Stimulated activated CD8-positive, alpha-beta memory T cell treated with anti-CD3 and anti-CD28 coated beads, Interleukin-15, amount 100 ng/mL, for 48 hours (primary cell): ENCODE measurements around the gene ITGAE.
A peak's percentile ranks its signal among the peaks of the same experiment; 100 is the strongest.

Source experiments
- DNase-seq, 2 donors: peaks; one replicate each; pipeline ENCODE4 v3.0.0-alpha.2; 2020; ENCODE audit warnings: low read depth in 2 of 2

The ITGAE gene

GRCh38 chr17:3695129-3695722 is 105.8 kb downstream of the ITGAE start:
- no peak for DNase-seq

DNA sequence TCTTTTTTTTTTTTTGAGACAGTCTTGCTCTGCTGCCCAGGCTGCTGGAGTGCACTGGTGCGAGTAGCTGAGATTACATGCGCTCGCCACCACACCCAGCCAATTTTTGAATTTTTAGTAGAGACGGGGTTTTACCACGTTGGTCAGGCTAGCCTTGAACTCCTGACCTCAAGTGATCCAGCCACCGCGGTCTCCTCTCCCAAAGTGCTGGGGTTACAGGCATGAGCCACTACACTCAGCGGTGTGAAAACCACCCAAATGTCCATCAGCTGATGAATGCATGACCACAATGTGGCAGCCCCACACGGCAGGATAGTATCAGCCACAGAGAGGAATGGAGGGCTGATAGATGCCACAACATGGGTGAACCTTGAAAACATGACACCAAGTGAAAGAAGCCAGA is 107.2 kb downstream of the ITGAE start:
- peak; percentile 53 to 70 for DNase-seq

DNA sequence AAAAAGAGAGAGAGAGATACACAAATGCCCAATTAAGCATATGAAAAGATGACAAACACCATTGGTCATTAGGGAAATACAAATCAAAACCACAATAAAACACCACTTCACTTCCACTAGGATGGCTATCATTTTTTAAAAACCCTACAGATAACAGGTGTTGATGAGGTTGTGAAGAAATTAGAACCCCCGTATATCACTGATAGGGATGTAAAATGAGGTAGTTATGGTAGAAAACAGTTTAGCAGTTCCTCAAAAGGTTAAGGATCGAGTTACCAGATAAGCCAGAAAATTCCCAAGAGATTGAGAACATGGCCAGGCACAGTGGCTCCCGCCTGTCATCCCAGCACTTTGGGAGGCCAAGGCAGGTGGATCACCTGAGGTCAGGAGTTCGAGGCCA is 107.8 kb downstream of the ITGAE start:
- no peak for DNase-seq

DNA sequence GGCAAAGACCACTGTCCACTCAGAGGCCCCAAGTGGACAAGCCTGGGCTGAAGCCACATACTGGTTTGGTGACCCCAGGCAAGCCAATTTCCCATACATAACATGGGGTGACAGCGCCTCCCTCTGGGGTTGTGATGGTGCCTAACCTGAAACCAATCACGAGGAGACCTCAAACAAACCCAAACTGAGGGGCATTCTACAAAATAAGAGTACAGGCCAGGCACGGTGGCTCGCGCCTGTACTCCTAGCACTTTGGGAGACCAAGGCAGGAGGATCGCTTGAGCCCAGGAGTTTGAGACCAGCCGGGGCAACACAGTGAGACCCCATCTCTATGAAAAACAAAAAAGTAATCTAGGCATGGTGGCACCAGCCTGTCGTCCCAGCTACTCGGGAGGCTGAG is 108.6 kb downstream of the ITGAE start:
- DNase-seq = no peak

DNA sequence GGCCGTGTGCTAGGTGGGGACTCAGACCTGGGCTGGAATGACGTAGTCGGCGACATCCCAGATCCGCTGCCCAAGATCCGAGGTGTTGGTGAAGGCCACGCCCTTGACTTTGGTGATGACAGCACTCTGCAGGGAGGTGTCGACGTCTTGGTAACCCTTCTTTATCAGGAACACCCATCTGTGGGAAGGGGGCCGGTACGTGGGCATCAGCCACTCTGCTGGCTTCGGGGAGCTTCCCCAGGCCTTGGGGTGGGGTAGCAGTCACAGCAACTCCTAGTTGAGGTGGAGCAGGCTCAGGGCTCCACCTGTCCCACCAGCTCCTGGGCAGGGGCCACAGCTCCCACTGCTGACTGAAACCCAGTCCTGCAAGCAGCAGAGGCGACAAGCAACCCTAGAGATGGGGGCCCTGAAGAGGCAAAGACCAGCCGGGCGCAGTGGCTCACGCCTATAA is 109.3 kb downstream of the ITGAE start:
- no peak for DNase-seq

DNA sequence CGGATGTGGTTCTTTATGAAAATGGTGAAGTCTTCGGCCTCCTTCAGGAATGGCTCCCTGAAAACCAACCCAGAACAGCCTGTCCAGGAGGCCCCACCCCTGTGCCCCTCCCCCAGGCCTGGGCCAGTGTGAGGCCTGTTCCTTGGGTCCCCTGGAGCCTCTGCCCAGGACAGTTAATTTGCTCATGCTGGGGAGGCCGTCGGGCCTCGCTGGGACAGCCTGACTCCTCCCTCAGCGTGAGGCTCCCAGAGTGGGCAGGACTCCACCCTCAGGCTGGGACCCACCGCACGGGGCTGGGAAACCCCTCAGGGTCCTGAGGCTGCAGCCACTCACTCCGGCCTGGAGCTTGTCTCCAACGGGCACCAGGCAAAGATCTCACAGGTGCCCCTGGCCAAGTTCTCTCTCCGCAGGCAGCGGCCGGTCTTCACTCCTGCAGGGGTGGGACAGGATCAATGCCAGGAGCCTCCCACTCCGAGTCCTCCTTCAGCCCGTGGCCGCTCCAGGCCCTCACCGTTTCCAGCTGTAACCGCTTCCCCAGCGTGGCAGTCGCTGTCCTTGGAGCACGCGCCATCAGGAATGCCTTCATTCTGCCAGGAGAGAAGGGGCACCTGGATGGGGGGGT is 110.8 kb downstream of the ITGAE start:
- no peak for DNase-seq

- DNase-seq = no peak
Measured at GRCh38 chr17:3689262-3690093, 111.5 kb downstream of the ITGAE start.

GRCh38 chr17:3688852-3689261 is 112.1 kb downstream of the ITGAE start:
- DNase-seq = no peak

GRCh38 chr17:3688027-3688553 is 112.9 kb downstream of the ITGAE start:
- DNase-seq = no peak

GRCh38 chr17:3685174-3685573 is 115.8 kb downstream of the ITGAE start:
- no peak for DNase-seq

- DNase-seq = peak; percentile 23 to 35
Measured at GRCh38 chr17:3683054-3683511, 117.9 kb downstream of the ITGAE start.

DNA sequence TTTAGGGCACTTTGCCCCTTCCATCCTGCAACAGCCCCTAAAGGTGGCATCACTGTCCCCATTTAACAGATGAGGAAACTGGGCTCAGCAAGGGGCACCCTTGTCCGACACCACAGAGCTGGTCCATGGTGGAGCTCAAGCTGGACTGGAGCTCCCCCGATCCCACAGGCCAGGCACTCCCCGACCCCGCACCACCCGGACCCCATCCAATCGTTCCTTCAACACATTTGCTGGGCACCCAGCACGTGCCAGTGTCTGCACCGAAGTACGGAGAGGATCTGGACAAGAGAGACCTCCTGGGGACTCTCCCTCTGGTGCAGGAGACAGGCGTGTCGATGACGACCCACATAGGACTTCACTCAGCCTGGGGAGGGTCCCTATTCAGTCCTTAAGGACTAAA is 119.0 kb downstream of the ITGAE start:
- DNase-seq = no peak

DNA sequence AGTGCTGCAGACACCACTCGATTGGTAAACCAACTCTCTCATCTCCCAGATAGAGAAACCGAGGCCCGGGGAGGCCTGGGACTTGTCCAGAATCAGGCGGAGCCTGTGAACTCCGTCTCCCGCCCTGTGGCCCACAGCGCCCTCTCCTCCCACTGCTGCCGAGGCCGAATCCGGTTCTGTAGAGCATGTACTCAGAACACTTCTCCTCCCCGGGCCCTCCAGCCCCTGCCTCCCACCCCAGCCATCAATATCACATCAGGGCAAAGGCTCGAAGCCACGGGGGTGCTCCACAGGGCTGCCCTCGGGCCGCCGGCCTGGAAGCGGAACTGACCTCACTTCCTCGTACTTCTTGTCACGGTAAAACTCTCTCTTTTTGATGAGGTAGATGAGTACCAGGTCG is 119.4 kb downstream of the ITGAE start:
- no peak for DNase-seq

GRCh38 chr17:3681057-3681456 is 119.9 kb downstream of the ITGAE start:
- no peak for DNase-seq

DNA sequence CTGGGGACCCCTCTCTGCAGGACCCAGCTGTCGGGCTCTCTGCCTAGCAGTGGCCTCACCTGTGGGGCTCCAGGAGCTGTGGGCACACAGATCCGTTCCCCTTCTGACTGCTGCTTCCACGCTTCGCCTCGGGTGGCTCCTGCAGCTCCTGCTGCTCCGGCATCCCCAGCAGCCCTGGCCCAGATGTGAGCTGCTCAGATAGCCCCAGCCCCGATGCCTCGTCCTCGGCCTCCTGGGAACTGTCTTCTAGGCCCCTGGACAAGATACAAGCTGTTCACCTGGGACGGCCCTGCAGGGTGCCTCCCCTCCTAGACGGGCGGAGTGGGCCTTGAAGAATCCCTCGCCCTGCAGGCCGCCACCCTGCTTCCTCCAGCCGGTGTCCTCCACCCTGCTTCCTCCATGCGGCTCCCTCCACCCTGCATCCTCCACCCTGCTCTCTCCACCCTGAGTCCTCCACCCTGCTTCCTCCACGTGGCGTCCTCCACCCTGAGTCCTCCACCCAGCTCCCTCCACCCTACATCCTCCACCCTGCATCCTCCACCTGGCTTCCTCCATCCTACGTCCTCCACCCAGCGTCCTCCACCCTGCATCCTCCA is 121.4 kb downstream of the ITGAE start:
- no peak for DNase-seq

GRCh38 chr17:3678821-3679530 is 122.0 kb downstream of the ITGAE start:
- no peak for DNase-seq

- no peak for DNase-seq
Measured at GRCh38 chr17:3678095-3678820, 122.7 kb downstream of the ITGAE start.

DNA sequence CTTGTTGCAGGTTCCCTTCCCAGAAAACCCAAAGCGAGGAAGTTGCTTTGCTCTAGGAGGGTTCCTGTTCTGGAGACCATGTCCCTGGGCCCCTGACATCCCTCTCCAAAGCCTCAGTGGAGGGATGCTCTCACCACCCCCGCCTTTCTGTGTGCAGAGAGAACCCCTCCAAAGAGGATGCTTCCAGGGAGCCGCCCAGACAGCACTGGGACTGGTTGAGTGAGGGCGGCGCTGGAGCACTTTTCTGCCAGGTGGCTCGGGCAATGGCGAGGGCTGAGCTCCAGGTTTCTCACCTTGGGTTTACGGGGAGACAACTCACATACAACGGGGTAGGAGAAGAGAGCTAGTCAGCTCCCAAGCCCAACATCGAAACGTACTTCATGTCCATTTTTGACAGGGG is 125.1 kb downstream of the ITGAE start:
- DNase-seq = no peak

DNA sequence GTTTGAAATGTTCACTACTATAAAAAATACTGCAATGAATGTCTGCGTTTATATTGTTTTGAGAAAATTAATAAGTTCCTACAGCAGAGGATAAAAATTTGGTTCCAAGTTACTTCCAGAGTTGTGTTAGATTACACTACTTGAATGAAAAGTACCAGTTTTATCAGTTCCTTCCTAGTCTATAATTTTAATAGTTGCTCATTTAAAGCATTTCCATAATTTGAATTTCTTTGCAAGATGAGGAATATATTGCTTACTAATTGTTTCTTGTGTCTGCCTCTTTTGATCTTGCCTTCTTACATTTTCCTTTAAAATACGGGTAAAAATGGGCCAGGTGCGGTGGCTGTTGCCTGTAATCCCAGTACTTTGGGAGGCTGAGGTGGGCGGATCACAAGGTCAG is 128.4 kb downstream of the ITGAE start:
- no peak for DNase-seq

DNA sequence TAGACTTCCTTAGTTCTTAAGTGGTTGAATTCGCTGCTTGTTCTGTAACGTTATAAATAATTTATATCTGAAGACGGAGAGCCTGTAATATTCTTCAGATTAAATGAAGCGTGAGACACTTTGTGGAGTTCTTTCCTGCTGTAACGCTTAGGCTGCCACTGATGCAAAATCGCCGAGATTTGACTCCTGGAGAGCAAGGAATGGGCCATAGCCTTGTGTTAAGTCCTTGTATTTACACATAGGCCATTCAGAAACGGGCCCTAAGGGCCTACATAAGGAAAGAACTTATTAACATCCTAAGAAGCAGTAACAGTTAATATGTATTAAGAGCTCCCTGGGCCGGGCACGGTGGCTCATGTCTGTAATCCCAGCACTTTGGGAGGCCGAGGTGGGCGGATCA is 131.4 kb downstream of the ITGAE start:
- DNase-seq = no peak

DNA sequence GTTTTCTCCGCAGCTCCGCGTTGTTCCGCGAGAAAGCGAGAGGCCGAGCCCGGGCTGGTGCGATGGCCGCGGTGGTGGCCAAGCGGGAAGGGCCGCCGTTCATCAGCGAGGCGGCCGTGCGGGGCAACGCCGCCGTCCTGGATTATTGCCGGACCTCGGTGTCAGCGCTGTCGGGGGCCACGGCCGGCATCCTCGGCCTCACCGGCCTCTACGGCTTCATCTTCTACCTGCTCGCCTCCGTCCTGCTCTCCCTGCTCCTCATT is 132.0 kb downstream of the ITGAE start:
- DNase-seq = no peak
